Uterus (tissue), 2 donors: ENCODE measurements around the gene HNRNPAB.

Experiments used
- CTCF ChIP-seq, 4 experiments: fragments of 200-600 bp in 2 of 4; fragments of 450-650 bp in 2 of 4; sonication (generic) in 2 of 4; IDR thresholded peaks; one replicate each; pipeline ENCODE4 v1.5.1; 2016 to 2019; ENCODE audit warnings: antibody characterized with exemption in 4 of 4, mild to moderate bottlenecking in 2 of 4, moderate library complexity in 1 of 4
- POLR2A ChIP-seq, 2 donors: fragments of 450-650 bp; IDR thresholded peaks; one replicate each; pipeline ENCODE4 v1.6.1; 2016; ENCODE audit warnings: antibody characterized with exemption in 2 of 2, mild to moderate bottlenecking in 1 of 2, moderate library complexity in 1 of 2

- TF ChIP-seq POLR2A (IDR thresholded peaks at IDR 0.05) (peak; percentile 98 to 100), CTCF (IDR thresholded peaks at IDR 0.05) (peak in 2 of 4 experiments; percentile 6 to 11)
Measured at GRCh38 chr5:178204182-178204934, at the start of gene HNRNPAB.
